HepG2 (cell line): Measurements from ENCODE around the gene ARHGAP26. TPM values are rescaled to one million over a fixed set of nuclear protein-coding genes. Genes with fewer than 3 reads are reported as not detected.

Experiments
- ATAC-seq: fragments of 200-7000 bp; cut with Tn5 transposase; 3 replicates; pipeline ENCODE4 v1.9.1; 2020; ENCODE audit warnings: mild to moderate bottlenecking, moderate library complexity
- BruUV-seq: library from RNA; stranded (reverse); fragments of 400-500 nt; replicated peaks from 2 replicates; lab custom pipeline; 2021; lab: Mats Ljungman, UMichigan
- CTCF ChIA-PET: fragments of 300-600 bp; formaldehyde crosslinking; extraction: SDS; loops from one replicate; lab custom pipeline; 2021; ENCODE audit warnings: low total read pairs, inconsistent platforms, low intra/inter-chr PET ratio; lab: Yijun Ruan, JAX
- POLR2A ChIA-PET: fragments of 350-600 bp; sonication (Branson Sonifier 250); formaldehyde crosslinking; loops from one replicate; lab custom pipeline; 2020; ENCODE audit warnings: antibody characterized with exemption, inconsistent platforms; lab: Yijun Ruan, JAX
- DNase-seq: peaks from one replicate; pipeline ENCODE4 v3.0.0-alpha.2; 2015; ENCODE audit warnings: low spot score
- FAIRE-seq: peaks from 3 replicates; lab custom pipeline; 2011; peaks lifted over from hg19 to GRCh38; lab: Jason Lieb, UNC
- H2AFZ ChIP-seq: one replicate; pipeline ENCODE4 v1.6.1; 2011; ENCODE audit warnings: low read length, inconsistent platforms
- H3K27ac ChIP-seq: fragments of 300-600 bp; 3 replicates; pipeline ENCODE4 v1.8.0; 2011; ENCODE audit warnings: mixed run types, mild to moderate bottlenecking, mixed read lengths, low read length, inconsistent platforms; ENCODE audit not compliant: insufficient read depth; ENCODE audit errors: extremely low read length
- H3K27me3 ChIP-seq, 2 experiments: fragments of 200-600 bp in 1 of 2; 2 replicates in 1 of 2; 3 replicates in 1 of 2; pipeline versions ENCODE4 v1.6.0 to v1.8.0; 2011; ENCODE audit warnings: low read length in 2 of 2, mild to moderate bottlenecking in 2 of 2, moderate library complexity in 2 of 2, inconsistent platforms in 1 of 2; ENCODE audit not compliant: insufficient read depth in 2 of 2, control insufficient read depth in 1 of 2
- H3K36me3 ChIP-seq, 2 experiments: fragments of 200-600 bp in 1 of 2; replicated peaks in 1 of 2; 2 replicates in 1 of 2; 3 replicates in 1 of 2; pipeline versions ENCODE4 v1.5.1 to v1.8.0; 2011; ENCODE audit warnings: low read length in 2 of 2, inconsistent platforms in 1 of 2; ENCODE audit not compliant: insufficient read depth in 2 of 2, control insufficient read depth in 1 of 2
- H3K4me1 ChIP-seq: 2 replicates; pipeline ENCODE4 v1.5.1; 2012; ENCODE audit warnings: low read length, inconsistent platforms; ENCODE audit not compliant: insufficient read depth
- H3K4me2 ChIP-seq: 2 replicates; pipeline ENCODE4 v1.6.0; 2011; ENCODE audit warnings: low read depth, low read length, inconsistent platforms
- H3K4me3 ChIP-seq, 3 experiments: fragments of 200-600 bp in 1 of 3; sonication (generic), shearing (Covaris generic) in 1 of 3; replicated peaks in 1 of 3; 2 replicates each; pipeline ENCODE4 v1.5.1; 2011 to 2016; ENCODE audit warnings: low read length in 3 of 3, inconsistent platforms in 2 of 3, low read depth in 2 of 3, mild to moderate bottlenecking in 2 of 3, control low read depth in 1 of 3, mixed read lengths in 1 of 3; ENCODE audit not compliant: insufficient read depth in 1 of 3
- H3K79me2 ChIP-seq: one replicate; pipeline ENCODE4 v1.6.1; 2011; ENCODE audit warnings: low read length, inconsistent platforms; ENCODE audit not compliant: insufficient read depth
- H3K9ac ChIP-seq: 2 replicates; pipeline ENCODE4 v1.6.0; 2011; ENCODE audit warnings: mild to moderate bottlenecking, low read depth, low read length, inconsistent platforms; ENCODE audit not compliant: insufficient read depth
- H3K9me3 ChIP-seq: 2 replicates; pipeline ENCODE4 v1.5.1; 2012; ENCODE audit warnings: mild to moderate bottlenecking, low read length
- H4K20me1 ChIP-seq: 2 replicates; pipeline ENCODE4 v1.6.0; 2011; ENCODE audit warnings: inconsistent platforms, mild to moderate bottlenecking, low read length, moderate library complexity; ENCODE audit not compliant: insufficient read depth
- ATF7 ChIP-seq, 2 experiments: fragments of 450-650 bp in 1 of 2; sonication (generic) in 1 of 2; formaldehyde crosslinking in 1 of 2; IDR thresholded peaks; 2 replicates each; pipeline versions ENCODE4 v1.4.0 to v1.6.1; 2016 to 2020; ENCODE audit warnings: antibody characterized with exemption in 1 of 2, mild to moderate bottlenecking in 1 of 2, missing genetic modification reagents in 1 of 2
- HOXA5 ChIP-seq: sonication (generic); formaldehyde crosslinking; IDR thresholded peaks from 2 replicates; pipeline ENCODE4 v1.4.0; 2020; ENCODE audit warnings: missing genetic modification reagents
- JUNB ChIP-seq: sonication (generic); formaldehyde crosslinking; IDR thresholded peaks from 2 replicates; pipeline ENCODE4 v1.8.0; 2022; ENCODE audit warnings: missing genetic modification reagents, mild to moderate bottlenecking, borderline replicate concordance
- RBFOX2 ChIP-seq: fragments of 200-400 bp; formaldehyde crosslinking; IDR thresholded peaks from 2 replicates; pipeline ENCODE4 v1.6.1; 2017; ENCODE audit warnings: low read depth, mild to moderate bottlenecking, low read length
- REL ChIP-seq: sonication (generic); formaldehyde crosslinking; conservative IDR thresholded peaks from 2 replicates; pipeline ENCODE4 v1.8.0; 2022; ENCODE audit warnings: mild to moderate bottlenecking, missing genetic modification reagents, moderate library complexity
- SAFB2 ChIP-seq: sonication (generic); formaldehyde crosslinking; IDR thresholded peaks from 2 replicates; pipeline ENCODE4 v1.5.1; 2020; ENCODE audit warnings: missing genetic modification reagents, low read depth, mild to moderate bottlenecking, borderline replicate concordance
- SP5 ChIP-seq: IDR thresholded peaks from 2 replicates; pipeline ENCODE4 v1.6.1; 2016; ENCODE audit warnings: low read depth, borderline replicate concordance
- ZFP62 ChIP-seq: sonication (generic); formaldehyde crosslinking; IDR thresholded peaks from 2 replicates; pipeline ENCODE4 v1.4.0; 2020; ENCODE audit warnings: missing genetic modification reagents
- ZMYM3 ChIP-seq: sonication (generic); formaldehyde crosslinking; IDR thresholded peaks from 2 replicates; pipeline ENCODE4 v1.5.1; 2020; ENCODE audit warnings: mild to moderate bottlenecking, missing genetic modification reagents
- ZNF205 ChIP-seq: IDR thresholded peaks from 2 replicates; pipeline ENCODE4 v1.6.1; 2018; ENCODE audit warnings: missing biosample characterization, missing genetic modification reagents
- ZNF33A ChIP-seq: sonication (generic); formaldehyde crosslinking; IDR thresholded peaks from 2 replicates; pipeline ENCODE4 v1.5.1; 2020; ENCODE audit warnings: missing genetic modification reagents, mild to moderate bottlenecking, moderate library complexity, borderline replicate concordance
- ZNF383 ChIP-seq: sonication (generic); formaldehyde crosslinking; IDR thresholded peaks from 2 replicates; pipeline ENCODE4 v1.4.0; 2020; ENCODE audit warnings: missing genetic modification reagents, mild to moderate bottlenecking, borderline replicate concordance
- ZNF547 ChIP-seq: sonication (generic); formaldehyde crosslinking; IDR thresholded peaks from 2 replicates; pipeline ENCODE4 v1.5.1; 2020; ENCODE audit warnings: mild to moderate bottlenecking, missing genetic modification reagents
- WGBS: methylation state at CpG from one replicate; pipeline ENCODE4 v1.1.6; 2017; ENCODE audit warnings: low lambda C conversion rate; 5-methylcytosine and 5-hydroxymethylcytosine counted together
- in situ Hi-C: cut with HindIII; loops from 2 replicates; pipeline ENCODE4 v1.10.0; 2017; ENCODE audit warnings: low pct_unique_long_range_greater_than_20kb; ENCODE audit not compliant: extremely low pct_ligation_motif_present
- intact Hi-C: fragments of 100-400 bp; cut with micrococcal nuclease; formaldehyde crosslinking; loops from one replicate; pipeline ENCODE4 v1.10.0; 2022; ENCODE audit not compliant: unreplicated experiment
- polyA plus RNA-seq, 8 experiments: library from polyadenylated mRNA; depleted of rRNA in 3 of 8; stranded (reverse) in 7 of 8; unstranded in 1 of 8; fragments of >200 nt; fragmentation: Illumina TruSeq in 4 of 8; extraction: Trizol in 4 of 8; gene quantifications; 2 replicates each; pipeline versions ENCODE4 v1.2.1 to v1.2.3, GENCODE V29; 2011 to 2016; ENCODE audit warnings: low read depth in 4 of 8, missing spikeins in 1 of 8, mixed read lengths in 1 of 8; ENCODE audit not compliant: insufficient read depth in 1 of 8
- total RNA-seq, 5 experiments: library from RNA; depleted of rRNA; stranded (reverse); fragments of >200 nt; fragmentation: Illumina TruSeq; extraction: Trizol; gene quantifications; 2 replicates each; pipeline ENCODE4 v1.2.3, GENCODE V29; 2016; ENCODE audit warnings: low read depth in 1 of 5
- TF ChIP-seq, protein P1 (sequence below): sonication (generic); formaldehyde crosslinking; IDR thresholded peaks from 2 replicates; pipeline ENCODE4 v1.9.0; 2021; ENCODE audit warnings: missing genetic modification reagents, mild to moderate bottlenecking, borderline replicate concordance

Gene ARHGAP26
- total and polyA plus RNA-seq, 2 of the 13 experiments (the other 11 are each of a cell fraction or from before 2014, with no cell fraction given) = 9.6 to 18.2 TPM

DNA sequence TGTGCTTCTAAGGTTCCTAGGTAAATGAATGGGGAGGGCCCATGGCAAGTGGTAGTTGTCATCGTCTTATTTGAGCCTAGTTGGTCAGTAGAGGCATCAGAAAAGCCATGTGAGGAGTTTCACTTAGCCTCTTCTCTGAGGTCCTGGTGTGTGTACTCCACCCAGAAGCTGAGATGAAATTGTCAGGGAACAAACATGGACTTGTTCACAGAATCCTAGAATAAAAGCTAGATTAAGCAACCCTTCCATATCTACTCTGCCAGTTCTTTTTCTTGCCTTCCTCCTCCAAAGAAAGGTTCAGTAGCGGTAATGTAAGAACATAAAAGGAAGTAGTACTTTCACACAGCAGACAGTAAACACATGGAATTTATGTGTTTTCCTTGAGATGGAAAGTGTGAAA, 70.4 kb downstream of the ARHGAP26 start:
- H4K20me1 ChIP-seq = no peaks in the 10 kb centered on the region
- no peak overlapping the region for H3K4me3 ChIP-seq
- no TSS peak for BruUV-seq
- H3K79me2 ChIP-seq = peaks cover 54% of the 10 kb centered on the region
- H3K4me2 ChIP-seq = no peak overlapping the region
- POLR2A ChIA-PET = no interaction called here
- no peak overlapping the region for H3K27ac ChIP-seq
- no peaks in the 10 kb centered on the region for H3K27me3 ChIP-seq
- no peak for TF ChIP-seq REL (CRISPR knock-in tag)
- TF ChIP-seq ZNF205 (CRISPR knock-in tag) = no peak
- no peak for TF ChIP-seq ZMYM3 (CRISPR knock-in tag)
- no peak for TF ChIP-seq RBFOX2
- TF ChIP-seq HOXA5 = no peak
- no peak for TF ChIP-seq JUNB (CRISPR knock-in tag)
- TF ChIP-seq ATF7 (IDR thresholded peaks at IDR 0.05) = no peak
- TF ChIP-seq ATF7 (CRISPR knock-in tag; IDR thresholded peaks at IDR 0.05) = no peak
- no peak for TF ChIP-seq ZNF33A (CRISPR knock-in tag)
- no peak for TF ChIP-seq SAFB2
- TF ChIP-seq ZNF383 (CRISPR knock-in tag) = no peak
- no peak for TF ChIP-seq ZNF547
- no peak for TF ChIP-seq SP5
- no peak for TF ChIP-seq ZFP62 (CRISPR knock-in tag)
- TF ChIP-seq, protein P1, sequence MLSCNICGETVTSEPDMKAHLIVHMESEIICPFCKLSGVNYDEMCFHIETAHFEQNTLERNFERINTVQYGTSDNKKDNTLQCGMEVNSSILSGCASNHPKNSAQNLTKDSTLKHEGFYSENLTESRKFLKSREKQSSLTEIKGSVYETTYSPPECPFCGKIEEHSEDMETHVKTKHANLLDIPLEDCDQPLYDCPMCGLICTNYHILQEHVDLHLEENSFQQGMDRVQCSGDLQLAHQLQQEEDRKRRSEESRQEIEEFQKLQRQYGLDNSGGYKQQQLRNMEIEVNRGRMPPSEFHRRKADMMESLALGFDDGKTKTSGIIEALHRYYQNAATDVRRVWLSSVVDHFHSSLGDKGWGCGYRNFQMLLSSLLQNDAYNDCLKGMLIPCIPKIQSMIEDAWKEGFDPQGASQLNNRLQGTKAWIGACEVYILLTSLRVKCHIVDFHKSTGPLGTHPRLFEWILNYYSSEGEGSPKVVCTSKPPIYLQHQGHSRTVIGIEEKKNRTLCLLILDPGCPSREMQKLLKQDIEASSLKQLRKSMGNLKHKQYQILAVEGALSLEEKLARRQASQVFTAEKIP = no peak
- TF ChIP-seq, all 625 proteins: peak for 0
- ATAC-seq (no peak), DNase-seq (no peak), FAIRE-seq (no peak)
- no peak overlapping the region for H2AFZ ChIP-seq
- intact Hi-C loops (no loop called here), in situ Hi-C loops (no loop called here)
- H3K36me3 ChIP-seq = no peaks in the 10 kb centered on the region
- H3K4me1 ChIP-seq = peaks cover 60% of the 10 kb centered on the region
- no peaks in the 10 kb centered on the region for H3K9me3 ChIP-seq
- H3K9ac ChIP-seq = no peak overlapping the region
- 92% methylated on average over 2 of the region's 2 CpGs for WGBS
- CTCF ChIA-PET = no interaction called here
